Stimulated activated CD4-positive, alpha-beta T cell treated with anti-CD3 and anti-CD28 coated beads, Interleukin-1b, Interleukin-23, amount 100 ng/mL, for 24 hours (primary cell): ENCODE results near the gene GIPR.
"Not testable (repeated sequence)": the region's sequence is repeated elsewhere in the genome, so short reads cannot be mapped to it uniquely, and the experiment has no call there.

Experiments used
- DNase-seq, 4 experiments: peaks; one replicate each; pipeline ENCODE4 v3.0.0-alpha.2; 2020; ENCODE audit warnings: low read depth in 4 of 4, low spot score in 1 of 4

GIPR gene, protein sequence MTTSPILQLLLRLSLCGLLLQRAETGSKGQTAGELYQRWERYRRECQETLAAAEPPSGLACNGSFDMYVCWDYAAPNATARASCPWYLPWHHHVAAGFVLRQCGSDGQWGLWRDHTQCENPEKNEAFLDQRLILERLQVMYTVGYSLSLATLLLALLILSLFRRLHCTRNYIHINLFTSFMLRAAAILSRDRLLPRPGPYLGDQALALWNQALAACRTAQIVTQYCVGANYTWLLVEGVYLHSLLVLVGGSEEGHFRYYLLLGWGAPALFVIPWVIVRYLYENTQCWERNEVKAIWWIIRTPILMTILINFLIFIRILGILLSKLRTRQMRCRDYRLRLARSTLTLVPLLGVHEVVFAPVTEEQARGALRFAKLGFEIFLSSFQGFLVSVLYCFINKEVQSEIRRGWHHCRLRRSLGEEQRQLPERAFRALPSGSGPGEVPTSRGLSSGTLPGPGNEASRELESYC

DNA sequence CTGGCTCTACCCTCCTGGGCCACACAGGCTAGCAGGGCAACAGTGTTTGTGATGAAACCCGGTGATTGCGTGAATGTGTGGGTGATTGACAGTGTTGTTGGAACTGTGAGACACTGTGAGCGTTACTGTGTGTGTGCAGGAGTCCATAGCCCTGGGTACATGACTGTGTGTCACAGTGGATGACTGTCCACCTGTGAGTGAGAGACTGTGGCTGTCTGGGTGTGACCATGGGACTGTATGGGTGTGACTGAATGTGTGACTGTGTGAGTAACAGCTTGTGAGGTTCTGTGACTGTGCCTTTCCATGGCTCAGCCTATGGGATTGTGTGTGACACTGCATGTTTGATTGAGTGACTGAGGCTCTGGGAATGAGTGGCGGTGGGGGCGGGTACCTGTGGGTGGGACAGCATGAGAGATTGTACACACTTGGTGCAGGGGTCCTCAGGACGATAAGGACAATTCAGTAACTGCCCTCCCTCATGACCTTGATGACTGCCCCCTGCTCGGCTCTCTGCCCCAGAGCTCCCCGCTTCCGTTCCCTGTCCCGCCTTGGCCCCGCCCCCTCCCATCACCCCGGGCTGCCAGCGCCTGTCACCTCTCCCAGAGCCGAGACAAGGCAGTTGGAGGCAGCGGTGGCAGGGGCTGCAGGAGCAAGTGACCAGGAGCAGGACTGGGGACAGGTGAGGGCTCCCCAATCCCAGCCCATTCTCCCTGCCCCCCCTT lies at the start of gene GIPR:
TSS of gene GIPR (plus strand) at position 602 of the 722 bp plus-strand sequence. CDS start 1,300 bp downstream, outside the sequence.
- peak in 3 of 4 experiments; percentile 40 to 63 (median 41) for DNase-seq

DNA sequence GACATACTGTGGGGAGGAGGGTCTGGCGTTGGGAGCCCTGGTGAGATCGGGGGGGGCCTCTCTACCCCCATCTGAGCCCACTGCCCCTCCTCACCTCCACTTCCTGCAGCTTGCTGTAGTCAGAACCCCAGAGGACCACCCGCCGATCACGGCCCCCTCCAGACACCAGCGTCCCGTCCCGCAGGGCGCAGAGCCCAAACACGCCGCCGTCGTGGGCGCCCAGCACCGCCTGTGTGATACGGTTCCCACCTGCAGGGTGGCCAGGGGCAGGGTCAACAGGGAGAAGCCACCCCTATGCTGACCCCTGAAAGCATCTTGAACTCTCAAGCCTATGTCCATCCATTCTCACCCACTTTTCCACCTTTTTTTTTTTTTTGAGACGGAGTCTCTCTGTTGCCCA lies 46.6 kb upstream of the GIPR start:
- DNase-seq: no peak

DNA sequence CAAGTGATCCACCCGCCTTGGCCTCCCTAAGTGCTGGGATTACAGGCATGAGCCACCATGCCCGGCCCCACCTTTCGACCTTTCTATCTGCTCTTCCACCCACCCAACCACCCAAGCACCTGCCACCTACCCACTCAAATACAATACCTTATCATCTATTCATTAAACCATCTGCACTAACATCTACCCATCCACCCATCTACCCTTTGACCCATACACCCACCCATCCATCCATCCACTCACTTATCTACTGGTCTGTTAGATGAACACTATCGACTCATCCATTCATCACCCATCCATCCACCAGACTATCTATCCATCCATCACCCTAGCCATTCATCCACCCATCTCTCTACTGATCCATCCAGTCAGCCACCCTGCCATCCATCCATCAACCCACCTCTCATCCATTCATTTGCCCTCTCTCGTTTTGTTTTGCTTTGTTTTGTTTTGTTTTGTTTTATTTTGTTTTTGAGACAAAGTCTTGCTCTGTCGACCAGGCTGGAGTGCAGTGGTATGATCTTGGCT lies 46.0 kb upstream of the GIPR start:
- no peak for DNase-seq

DNA sequence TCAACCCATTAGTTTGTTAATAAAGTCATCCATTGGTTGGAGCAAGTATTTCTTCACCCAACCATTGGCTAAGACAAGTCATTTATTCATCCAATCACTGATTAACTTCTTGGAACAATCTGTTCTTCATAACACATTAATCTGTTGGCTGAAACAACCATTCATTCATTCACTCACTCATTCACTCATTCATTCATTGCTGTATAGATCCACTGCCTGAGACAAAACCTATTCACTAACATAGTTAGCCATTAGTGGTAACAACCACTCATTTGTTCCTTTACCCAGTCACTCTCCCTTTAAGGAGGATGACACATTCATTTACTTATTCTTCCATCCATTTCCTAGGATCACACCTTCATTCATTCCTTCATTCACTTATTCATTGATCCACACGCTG lies 44.0 kb upstream of the GIPR start:
- no peak for DNase-seq

DNA sequence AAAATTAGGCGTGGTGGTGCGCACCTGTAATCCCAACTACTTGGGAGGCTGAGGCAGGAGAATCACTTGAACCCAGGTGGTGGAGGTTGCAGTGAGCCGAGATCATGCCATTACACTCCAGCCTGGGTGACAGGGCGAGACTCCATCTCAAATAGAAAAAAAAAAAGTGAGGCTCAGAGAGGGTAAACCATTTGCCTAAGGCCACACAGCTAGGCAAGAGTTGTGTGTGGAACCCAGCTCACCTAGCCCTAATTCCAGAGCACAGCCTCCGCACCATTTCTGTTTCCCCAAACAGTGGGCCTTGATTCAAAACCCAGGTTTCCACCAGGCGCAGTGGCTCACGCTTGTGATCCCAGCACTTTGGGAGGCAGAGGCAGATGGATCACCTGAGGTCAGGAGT lies 39.8 kb upstream of the GIPR start:
- not testable (repeated sequence) for DNase-seq

DNA sequence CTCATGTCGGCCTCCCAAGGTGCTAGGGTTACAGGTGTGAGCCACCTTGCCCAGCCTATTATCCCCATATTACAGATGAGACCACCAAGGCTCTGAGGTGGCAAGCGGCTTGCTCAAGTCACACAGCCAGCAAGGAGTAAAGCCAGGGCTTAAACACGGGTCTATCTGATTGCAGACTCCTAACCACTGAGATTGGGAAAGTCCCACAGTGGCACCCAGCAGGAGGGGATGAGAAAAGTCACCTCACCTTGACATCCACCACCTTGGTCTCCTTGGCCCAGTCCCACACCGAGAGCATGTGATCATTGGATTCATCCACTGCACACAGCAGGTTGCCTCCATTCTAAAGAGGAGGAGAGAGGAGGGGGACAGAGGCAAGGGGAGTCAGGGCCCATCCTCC lies 38.3 kb upstream of the GIPR start:
- DNase-seq: no peak

DNA sequence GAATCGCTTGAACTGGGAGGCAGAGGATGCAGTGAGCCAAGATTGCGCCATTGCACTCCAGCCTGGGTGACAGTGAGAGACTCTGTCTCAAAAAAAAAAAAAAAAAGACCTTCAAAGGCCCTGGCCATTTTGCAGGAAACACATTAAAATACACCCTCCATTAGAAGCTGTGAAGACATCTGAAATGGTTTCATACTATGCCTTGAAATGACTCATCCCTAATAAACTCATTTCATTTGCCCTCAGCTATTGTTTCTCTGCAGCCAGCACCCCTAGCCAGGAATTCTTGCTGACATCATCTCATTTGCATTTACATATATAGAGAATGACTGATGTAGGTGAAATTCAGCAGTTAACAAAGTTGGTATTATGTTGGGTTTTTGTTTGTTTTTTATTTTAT lies 37.6 kb upstream of the GIPR start:
- DNase-seq: no peak

DNA sequence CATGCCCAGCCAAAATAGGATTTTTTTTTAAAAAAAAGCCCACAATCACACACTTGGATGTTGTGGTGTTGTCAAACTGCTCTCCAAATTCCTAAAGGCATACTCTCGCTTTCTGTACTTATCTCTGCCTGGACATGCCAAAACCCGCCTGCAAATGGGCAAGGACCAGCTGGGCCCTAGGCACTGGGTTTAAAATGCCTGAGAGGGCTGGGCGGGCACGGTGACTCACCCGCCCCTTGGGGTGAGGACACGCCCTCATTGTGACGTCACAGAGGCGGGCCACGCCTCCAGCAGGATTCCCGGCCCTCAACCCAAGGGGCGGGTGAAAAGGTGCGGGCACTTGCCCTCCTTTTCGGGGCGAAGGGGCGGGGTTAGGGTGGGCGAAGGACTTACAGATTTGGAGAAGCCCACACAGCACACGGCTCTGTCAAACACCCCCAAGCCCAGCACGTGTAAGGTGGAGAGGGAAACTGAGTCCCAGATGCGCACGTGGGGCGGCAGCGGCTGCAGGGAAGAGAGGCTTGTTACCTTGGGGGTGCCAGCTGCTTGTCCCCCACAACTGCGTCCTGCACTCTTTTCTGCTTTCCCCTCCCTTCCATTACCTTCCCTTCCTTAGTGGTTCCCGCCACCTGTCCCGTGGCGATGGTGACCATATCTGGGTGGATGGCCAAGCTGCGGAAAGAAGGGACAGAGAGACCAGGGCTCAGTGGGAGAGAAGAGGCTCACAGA lies 35.4 kb upstream of the GIPR start:
- peak in 3 of 4 experiments; percentile 33 to 50 (median 46) for DNase-seq

DNA sequence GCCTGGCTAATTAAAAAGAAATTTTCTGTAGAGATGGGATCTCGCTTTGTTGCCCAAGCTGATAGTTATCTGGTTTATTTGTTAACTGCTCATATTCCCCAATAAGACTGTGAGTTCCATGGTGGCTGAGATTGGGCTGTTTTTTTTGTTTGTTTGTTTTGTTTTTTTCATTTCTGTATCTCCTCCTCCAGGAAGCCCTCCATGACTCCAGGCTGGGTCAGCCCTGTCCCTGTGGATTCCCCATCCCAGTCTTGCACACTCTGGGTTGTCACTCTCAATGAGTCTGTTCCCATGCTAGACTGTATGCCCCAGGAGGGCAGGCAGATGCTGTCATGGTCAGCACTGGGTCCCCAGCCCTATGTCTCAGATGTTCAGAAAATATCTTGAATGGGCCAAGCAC lies 31.7 kb upstream of the GIPR start:
- DNase-seq: no peak

DNA sequence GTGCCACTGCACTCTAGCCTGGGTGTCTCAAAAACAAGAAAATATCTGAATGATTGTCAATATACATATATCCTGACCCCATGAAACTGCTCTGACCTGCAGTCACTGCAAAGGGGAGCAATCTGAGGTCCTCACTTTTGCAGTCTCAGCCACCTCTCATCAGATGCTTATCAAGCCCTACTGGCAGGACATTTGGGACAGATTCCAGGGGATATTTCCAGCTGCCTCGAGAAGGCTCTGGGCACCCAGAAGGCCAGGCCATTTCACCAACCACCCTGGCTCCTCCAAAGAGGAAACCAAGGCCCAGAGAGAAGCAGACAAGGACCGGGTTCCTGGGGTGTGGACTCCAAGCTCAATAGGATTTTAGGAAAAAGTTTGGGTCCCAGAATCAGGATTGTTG lies 31.1 kb upstream of the GIPR start:
- DNase-seq: no peak

DNA sequence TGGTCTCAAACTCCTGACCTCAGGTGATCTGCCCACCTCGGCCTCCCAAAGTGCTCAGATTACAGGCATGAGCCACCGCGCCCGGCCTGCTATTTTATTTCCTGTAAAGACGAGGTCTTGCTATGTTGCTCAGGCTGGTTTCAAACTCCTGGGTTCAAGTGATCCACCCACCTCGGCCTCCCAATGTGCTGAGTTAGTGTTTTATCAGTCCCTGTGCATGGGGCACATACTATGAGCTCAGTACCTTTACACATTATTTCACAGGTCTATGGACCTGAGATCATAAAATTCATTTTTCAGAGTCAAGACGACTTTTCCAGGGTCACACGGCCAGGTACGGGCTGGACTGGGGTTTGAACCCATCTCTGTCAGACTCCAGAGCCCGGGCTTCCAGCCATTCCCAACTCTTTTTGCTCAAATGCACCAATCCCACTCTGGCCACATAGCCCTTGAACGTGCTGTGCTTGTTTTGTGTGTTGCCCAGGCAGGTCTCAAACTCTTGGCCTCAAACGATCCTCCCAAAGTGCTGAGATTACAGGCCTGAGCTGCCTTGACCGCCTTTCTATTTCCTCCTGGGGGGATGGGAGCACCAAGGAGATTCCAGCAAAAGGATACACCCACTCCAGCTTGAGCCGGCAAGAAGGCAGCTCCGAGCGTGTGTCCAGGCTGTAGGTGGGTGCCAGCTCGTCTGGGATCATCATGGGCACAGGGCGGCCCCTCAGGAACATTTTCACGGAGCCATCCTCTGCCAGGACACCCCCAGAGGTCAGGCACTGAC lies 29.9 kb upstream of the GIPR start:
- DNase-seq: no peak

DNA sequence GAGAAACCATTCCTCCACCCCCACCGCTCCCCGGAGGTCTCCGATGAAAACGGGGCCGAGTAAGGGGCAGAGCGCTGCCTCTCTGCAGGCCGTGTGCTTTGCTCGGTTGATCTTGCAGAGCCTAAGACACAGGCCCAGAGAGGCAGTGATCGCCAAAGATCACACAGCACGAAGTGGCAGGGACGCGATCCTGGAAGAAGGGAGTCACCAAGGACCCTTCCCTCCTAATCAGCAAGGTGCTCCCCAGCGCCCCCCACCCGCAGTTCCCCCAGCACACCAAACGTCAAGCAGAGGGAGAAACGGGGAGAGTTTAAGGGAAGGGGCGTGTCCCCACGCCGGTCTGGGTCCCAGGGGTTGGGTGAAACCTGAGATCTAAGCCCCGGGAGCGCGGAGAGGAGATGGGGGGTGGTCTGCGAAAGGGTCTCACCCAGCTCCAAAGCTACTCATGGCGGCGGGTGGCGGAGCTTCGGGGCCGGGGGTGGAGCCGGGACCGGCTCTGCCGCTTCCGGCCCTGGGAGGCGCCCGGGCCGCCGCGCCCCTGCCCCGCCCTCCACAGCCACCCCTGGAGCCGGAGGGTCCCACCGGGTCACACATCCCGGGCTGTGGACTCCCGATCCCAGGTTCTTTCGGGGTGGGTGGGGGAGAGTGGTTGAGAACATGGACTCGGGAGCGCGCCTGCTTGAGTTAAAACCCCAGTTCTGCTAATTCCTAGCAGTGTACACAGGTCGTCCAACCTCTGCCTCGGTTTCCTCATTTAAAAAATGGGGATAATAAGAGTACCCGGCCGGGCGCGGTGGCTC lies 28.9 kb upstream of the GIPR start, which contains the start of gene EML2:
TSS of gene EML2 (minus strand) at position 468 of the 800 bp plus-strand sequence. CDS start at position 447, 21 bp downstream.
- peak in 3 of 4 experiments; percentile 40 to 46 (median 45) for DNase-seq

DNA sequence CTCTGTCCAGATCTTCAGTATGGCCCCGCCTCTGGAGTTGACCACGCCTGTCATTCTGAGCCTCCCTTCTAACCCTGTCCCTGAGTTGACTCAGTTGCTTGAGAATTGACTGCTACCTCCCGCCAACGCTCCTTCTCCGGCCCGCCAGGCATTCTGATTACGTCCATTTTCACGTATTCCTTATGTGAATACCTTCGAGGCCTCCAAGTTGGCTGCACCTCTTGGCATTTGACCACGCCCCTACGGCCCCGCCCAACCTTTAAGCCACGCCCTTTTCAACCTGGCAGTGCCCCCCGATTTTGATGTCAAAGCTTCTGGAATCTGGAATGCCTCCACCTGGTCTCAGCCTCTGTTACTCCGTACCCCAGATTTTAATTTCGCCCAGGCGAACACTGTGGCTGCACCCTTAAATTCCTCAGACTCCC lies 27.2 kb upstream of the GIPR start:
- DNase-seq: peak in 3 of 4 experiments; percentile 15 to 62 (median 35)

DNA sequence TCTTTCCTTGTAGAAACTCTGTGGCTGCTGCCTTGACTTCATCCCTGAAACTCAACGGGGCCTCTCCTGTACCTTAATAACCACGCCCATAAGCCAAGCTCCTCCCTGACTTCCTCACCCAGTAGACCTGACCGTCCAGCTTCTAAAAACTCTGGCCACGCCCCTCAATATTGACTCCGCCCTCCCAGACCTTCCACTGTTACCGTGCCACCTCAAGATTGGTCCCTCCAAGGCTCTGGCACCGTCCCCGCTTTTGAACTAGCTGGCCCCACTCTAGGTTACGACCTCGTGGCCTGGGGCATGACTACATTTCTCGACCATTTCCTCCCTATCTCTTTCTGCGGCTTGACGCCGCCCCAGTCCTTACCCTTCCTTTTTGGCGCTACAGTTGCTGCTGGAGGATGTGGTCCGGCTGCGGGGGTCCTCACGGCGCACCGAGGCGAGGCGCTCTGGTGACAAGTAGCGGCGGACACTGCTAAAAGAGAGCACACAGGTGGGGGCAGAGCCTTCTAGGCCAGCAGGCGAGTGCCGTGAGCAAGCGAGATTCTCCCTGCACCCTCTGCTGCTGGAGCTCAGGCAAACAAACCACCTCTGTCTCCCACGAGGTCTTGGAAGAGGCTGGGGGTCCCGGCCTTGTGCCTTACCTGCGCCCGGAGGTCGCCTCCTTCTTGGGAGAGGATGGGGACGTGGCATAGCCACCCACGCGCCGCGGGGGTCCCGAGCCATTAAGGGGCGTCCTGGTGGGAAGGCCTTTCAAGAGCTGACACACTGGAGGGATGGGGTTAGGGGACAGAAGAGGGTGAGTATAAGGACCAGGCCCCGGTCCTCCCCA lies 26.5 kb upstream of the GIPR start:
- DNase-seq: peak; percentile 50 to 88 (median 69)

DNA sequence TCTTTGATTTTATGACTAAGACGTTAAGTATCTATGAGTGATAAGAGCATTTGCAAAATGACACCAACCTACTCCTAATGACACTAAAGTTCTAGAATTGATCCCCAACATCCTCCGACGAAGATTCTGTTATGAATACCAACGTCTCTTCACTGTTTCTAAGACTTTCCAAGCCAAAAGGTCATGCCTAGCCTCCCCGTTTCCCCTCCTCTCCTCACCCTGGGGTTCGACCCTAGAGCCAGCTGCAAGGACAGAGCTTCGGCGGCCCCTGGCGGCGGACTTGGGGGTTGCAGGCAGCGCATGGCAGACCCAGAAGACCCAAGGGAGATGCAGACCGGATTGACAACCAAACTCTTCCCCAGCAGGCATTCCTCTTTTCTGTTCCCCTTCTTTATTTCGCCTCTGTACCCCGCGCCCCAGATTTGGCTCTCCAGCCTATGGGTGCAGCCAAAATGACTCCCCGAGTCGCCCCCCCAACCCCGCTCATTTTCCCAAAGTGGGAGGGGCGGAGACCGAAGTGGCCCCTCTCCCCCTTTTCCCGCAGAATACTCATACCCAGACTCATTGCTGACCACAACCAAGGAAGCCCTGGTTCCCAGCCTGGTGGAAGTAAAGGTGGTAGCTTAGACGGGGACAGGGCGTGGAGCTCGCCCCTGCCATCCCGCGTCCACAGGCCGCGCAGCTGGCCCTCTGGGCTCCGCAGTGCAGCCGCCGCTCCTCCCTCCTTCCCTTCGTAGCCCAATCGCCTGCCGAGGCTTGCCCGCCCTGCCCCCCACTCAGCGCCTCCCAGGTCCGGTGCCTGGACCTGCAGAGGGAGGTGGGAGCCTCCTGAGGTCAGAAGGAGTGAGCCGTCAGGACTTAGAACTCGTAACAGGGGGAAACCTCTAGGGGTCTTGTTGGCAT lies 24.7 kb upstream of the GIPR start:
- peak; percentile 91 to 98 (median 94) for DNase-seq

DNA sequence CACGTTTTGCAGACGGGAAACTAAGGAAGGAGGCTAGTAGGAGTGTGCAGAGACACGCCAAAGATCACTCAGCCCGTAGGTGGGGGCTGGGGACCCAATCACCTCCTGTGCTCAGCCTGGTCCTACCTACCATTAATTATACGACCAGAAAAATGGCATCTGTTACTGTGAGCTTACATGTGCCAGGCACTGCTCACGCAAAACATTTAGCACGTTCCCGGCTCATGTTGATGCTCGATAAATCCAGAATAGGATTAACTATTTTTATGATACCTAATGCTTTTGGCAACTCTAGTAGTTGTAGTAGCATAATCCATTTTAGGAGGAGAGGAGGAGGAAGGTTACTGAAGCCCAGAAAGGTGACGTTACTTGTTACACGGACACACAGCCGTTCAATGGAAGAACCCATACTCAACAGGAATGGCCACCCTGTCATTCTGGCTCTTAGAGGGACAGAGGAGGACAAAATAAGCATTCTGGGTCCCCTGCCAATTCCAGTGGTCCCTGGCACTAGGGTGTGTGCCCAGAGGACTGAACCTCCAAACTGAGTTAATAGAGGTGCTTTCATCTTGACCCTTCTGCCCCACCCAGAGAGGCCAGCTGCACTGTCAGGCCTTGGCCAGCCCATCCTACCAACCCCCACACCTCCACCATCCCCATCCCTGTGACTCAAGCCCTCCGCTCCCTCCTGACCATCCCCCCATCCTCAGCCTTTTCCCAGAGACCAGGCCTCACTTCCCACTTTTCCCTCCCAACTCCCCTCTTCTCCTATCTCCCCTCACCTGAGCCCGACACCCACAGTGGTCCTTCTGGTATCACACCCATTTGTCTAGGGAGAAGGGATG lies 23.9 kb upstream of the GIPR start:
- no peak for DNase-seq
